Measurements from ENCODE around the gene CAPN5.

- TF ChIP-seq CTCF (IDR thresholded peaks at IDR 0.05) (no peak), POLR2A (IDR thresholded peaks at IDR 0.05; ENCODE audit: low read depth) (no peak), EP300 (IDR thresholded peaks at IDR 0.05) (no peak), POLR2AphosphoS5 (IDR thresholded peaks at IDR 0.05) (no peak)
Observed at GRCh38 chr11:77030834-77031414, 35.8 kb upstream of the CAPN5 start.
